ENCODE measurements around the gene RNPEP. TPM values are rescaled to one million over a fixed set of nuclear protein-coding genes. Genes with fewer than 3 reads are reported as not detected.

Gene RNPEP
- total RNA-seq, 1 experiment from 2014 or later = 99.8 TPM

GRCh38 chr1:201964261-201964660, 18.2 kb upstream of the RNPEP start:
- in situ Hi-C loops (cut with HindIII; ENCODE audit: low pct_unique_long_range_greater_than_20kb, low sequenced_read_pairs) = no loop called here
- H3K4me3 ChIP-seq (ENCODE audit: low read depth in 2 of 2, low read length in 2 of 2) = no peak overlapping the region
- CTCF ChIA-PET = interaction anchor here (0.6 to 0.7 kb wide), 2 partner anchors 23 to 82 kb away, joined by 4 to 8 read pairs; no protein-coding TSS in a partner anchor
- no peaks in the 10 kb centered on the region for H3K9me3 ChIP-seq (ENCODE audit: control insufficient read depth, insufficient read depth, low read depth, low read length)
- H3K27ac ChIP-seq (ENCODE audit: low read length) = no peak overlapping the region
- H3K36me3 ChIP-seq (ENCODE audit: control insufficient read depth, insufficient read depth, low read length) = peaks cover 20% of the 10 kb centered on the region
- no TSS peak for BruUV-seq (replicated peaks)
- no peaks in the 10 kb centered on the region for H3K4me1 ChIP-seq (ENCODE audit: control insufficient read depth, insufficient read depth, low read length)
- no peaks in the 10 kb centered on the region for H3K27me3 ChIP-seq (ENCODE audit: control insufficient read depth, insufficient read depth, low read length)
- POLR2A ChIA-PET = interaction anchor here (0.6 to 1.0 kb wide), 4 partner anchors 9 to 105 kb away, joined by 3 to 7 read pairs (median 4); partner anchors contain the start of gene TIMM17A
- intact Hi-C loops (cut with micrococcal nuclease; ENCODE audit: unreplicated experiment) = no loop called here
- ATAC-seq = no peak
- TF ChIP-seq TCF7L2 (IDR thresholded peaks at IDR 0.05; ENCODE audit: low read depth, low read length) (no peak), POLR2AphosphoS5 (IDR thresholded peaks at IDR 0.05; ENCODE audit: low read depth, low read length) (no peak), SIN3A (IDR thresholded peaks at IDR 0.05; ENCODE audit: borderline replicate concordance, insufficient read depth, low read depth, low read length) (no peak), REST (IDR thresholded peaks at IDR 0.05; ENCODE audit: insufficient read depth in 1 of 2, low read depth in 2 of 2, low read length in 1 of 2) (no peak), CTCF (IDR thresholded peaks at IDR 0.05) (no peak)
- no peak for DNase-seq (ENCODE audit: low read depth, low spot score)

- POLR2A ChIA-PET = no interaction called here
- no peak for DNase-seq (ENCODE audit: low read depth, low spot score)
- H3K36me3 ChIP-seq (ENCODE audit: control insufficient read depth, insufficient read depth, low read length) = peaks cover 27% of the 10 kb centered on the region
Observed at GRCh38 chr1:201966171-201966570, 16.3 kb upstream of the RNPEP start.

More at GRCh38 chr1:201966171-201966570, 16.3 kb upstream of the RNPEP start:
- CTCF ChIA-PET = interaction anchor here (0.6 kb wide), 1 partner anchor 1900 kb away, joined by 4 read pairs; no protein-coding TSS in a partner anchor
- intact Hi-C loops (cut with micrococcal nuclease; ENCODE audit: unreplicated experiment) = no loop called here
- no TSS peak for BruUV-seq (replicated peaks)
- TF ChIP-seq TCF7L2 (IDR thresholded peaks at IDR 0.05; ENCODE audit: low read depth, low read length) (no peak), POLR2AphosphoS5 (IDR thresholded peaks at IDR 0.05; ENCODE audit: low read depth, low read length) (no peak), CTCF (IDR thresholded peaks at IDR 0.05) (no peak), SIN3A (IDR thresholded peaks at IDR 0.05; ENCODE audit: borderline replicate concordance, insufficient read depth, low read depth, low read length) (no peak), REST (IDR thresholded peaks at IDR 0.05; ENCODE audit: insufficient read depth in 1 of 2, low read depth in 2 of 2, low read length in 1 of 2) (no peak)
- Histone ChIP-seq H3K4me3 (ENCODE audit: low read depth in 2 of 2, low read length in 2 of 2) (no peak overlapping the region), H3K9me3 (ENCODE audit: control insufficient read depth, insufficient read depth, low read depth, low read length) (no peaks in the 10 kb centered on the region), H3K27me3 (ENCODE audit: control insufficient read depth, insufficient read depth, low read length) (no peaks in the 10 kb centered on the region), H3K27ac (ENCODE audit: low read length) (no peak overlapping the region), H3K4me1 (ENCODE audit: control insufficient read depth, insufficient read depth, low read length) (no peaks in the 10 kb centered on the region)
- no peak for ATAC-seq
- in situ Hi-C loops (cut with HindIII; ENCODE audit: low pct_unique_long_range_greater_than_20kb, low sequenced_read_pairs) = no loop called here

Measured in Panc1 (cell line).